HG02981 (cell line): Measurements from ENCODE around the gene MESD.

Experiments
- ATAC-seq: cut with Tn5 transposase; IDR thresholded peaks from one replicate; pipeline ENCODE4 v1.9.1; 2021; ENCODE audit warnings: mild to moderate bottlenecking, moderate library complexity; ENCODE audit not compliant: unreplicated experiment

Gene MESD

GRCh38 chr15:81015621-81016488 is 26.2 kb upstream of the MESD start:
- ATAC-seq, result no peak

GRCh38 chr15:81014446-81015093 is 25.0 kb upstream of the MESD start:
- ATAC-seq, result no peak

GRCh38 chr15:81013396-81013929 is 23.8 kb upstream of the MESD start:
- no peak for ATAC-seq

GRCh38 chr15:81012588-81012987 is 23.0 kb upstream of the MESD start:
- ATAC-seq, result no peak

- no peak for ATAC-seq
Measured at GRCh38 chr15:81011593-81011992, 22.0 kb upstream of the MESD start.

GRCh38 chr15:81010086-81010485 is 20.5 kb upstream of the MESD start:
- ATAC-seq, result no peak

- ATAC-seq, result no peak
Measured at GRCh38 chr15:81008312-81008711, 18.7 kb upstream of the MESD start.

GRCh38 chr15:81007428-81008064 is 17.9 kb upstream of the MESD start:
- no peak for ATAC-seq

GRCh38 chr15:81006124-81006523 is 16.5 kb upstream of the MESD start:
- no peak for ATAC-seq

GRCh38 chr15:81003097-81003350 is 13.4 kb upstream of the MESD start:
- ATAC-seq, result no peak

- ATAC-seq, result no peak
Measured at GRCh38 chr15:81002331-81003096, 12.9 kb upstream of the MESD start.

GRCh38 chr15:81002009-81002330 is 12.4 kb upstream of the MESD start:
- ATAC-seq, result no peak

- ATAC-seq, result peak; percentile 30
Measured at GRCh38 chr15:81001152-81002008, 11.8 kb upstream of the MESD start.

GRCh38 chr15:81000624-81001151 is 11.1 kb upstream of the MESD start, which contains the start of gene TLNRD1:
TLNRD1 (plus strand) TSS chr15:81000923; CDS start chr15:81002272, 1,349 bp downstream.
- peak; percentile 61 for ATAC-seq

- peak; percentile 26 for ATAC-seq
Measured at GRCh38 chr15:81000144-81000623, 10.6 kb upstream of the MESD start.

GRCh38 chr15:80999623-81000036 is 10.0 kb upstream of the MESD start:
- ATAC-seq, result no peak

GRCh38 chr15:80998251-80998650 is 8.6 kb upstream of the MESD start:
- no peak for ATAC-seq

GRCh38 chr15:80997692-80998091 is 8.1 kb upstream of the MESD start:
- ATAC-seq, result no peak

GRCh38 chr15:80996247-80996646 is 6.6 kb upstream of the MESD start:
- no peak for ATAC-seq

GRCh38 chr15:80992441-80992840 is 2.8 kb upstream of the MESD start:
- no peak for ATAC-seq
